ENCODE data around the gene SMTNL2.
"Not testable (repeated sequence)": the region's sequence is repeated elsewhere in the genome, so short reads cannot be mapped to it uniquely, and the experiment has no call there.

Gene SMTNL2

GRCh38 chr17:4623249-4623648 lies 38.9 kb downstream of the SMTNL2 start:
- Histone ChIP-seq H3K36me3 (ENCODE audit: control insufficient read depth, insufficient read depth, low read length) (no peaks in the 10 kb centered on the region), H3K27me3 (ENCODE audit: control insufficient read depth, insufficient read depth, low read length) (no peaks in the 10 kb centered on the region), H3K4me3 (ENCODE audit: low read depth, low read length) (no peak overlapping the region), H3K27ac (ENCODE audit: low read depth, low read length) (no peak overlapping the region), H3K9me3 (ENCODE audit: control insufficient read depth, insufficient read depth, low read depth, low read length) (peaks cover 4% of the 10 kb centered on the region; the same call in 1 of the 2 replicates), H3K4me1 (ENCODE audit: control insufficient read depth, insufficient read depth, low read length) (peaks cover under 1% of the 10 kb centered on the region; the same call in 1 of the 2 replicates), H3K9ac (ENCODE audit: low read length) (no peak overlapping the region)

DNA sequence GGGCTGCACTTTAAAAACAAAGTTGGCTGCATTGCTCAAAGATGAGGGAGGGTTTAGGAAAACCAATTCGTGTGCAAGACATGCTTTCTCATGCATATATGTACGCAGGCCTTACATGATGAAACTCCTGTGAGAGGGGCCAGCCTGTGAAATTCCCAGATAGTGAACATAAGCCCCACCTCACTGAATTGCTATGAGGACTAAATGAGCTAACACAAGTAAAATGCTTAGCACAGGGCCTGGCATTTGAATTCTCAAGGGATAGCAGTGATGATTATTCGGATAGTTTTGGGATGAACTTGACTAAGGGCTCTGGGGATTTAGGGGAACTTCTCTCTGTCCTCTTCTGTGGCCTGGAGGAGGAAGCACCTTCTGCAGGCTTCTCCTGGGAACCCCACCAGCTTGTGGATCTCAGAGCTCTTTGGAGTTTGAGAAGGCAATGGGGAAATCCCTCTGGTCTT lies 40.2 kb downstream of the SMTNL2 start:
- not testable (repeated sequence) for H3K36me3 ChIP-seq (ENCODE audit: control insufficient read depth, insufficient read depth, low read length); H3K4me1 ChIP-seq (ENCODE audit: control insufficient read depth, insufficient read depth, low read length); H3K4me3 ChIP-seq (ENCODE audit: low read depth, low read length); H3K27me3 ChIP-seq (ENCODE audit: control insufficient read depth, insufficient read depth, low read length); H3K9ac ChIP-seq (ENCODE audit: low read length); H3K27ac ChIP-seq (ENCODE audit: low read depth, low read length); H3K9me3 ChIP-seq (ENCODE audit: control insufficient read depth, insufficient read depth, low read depth, low read length)

DNA sequence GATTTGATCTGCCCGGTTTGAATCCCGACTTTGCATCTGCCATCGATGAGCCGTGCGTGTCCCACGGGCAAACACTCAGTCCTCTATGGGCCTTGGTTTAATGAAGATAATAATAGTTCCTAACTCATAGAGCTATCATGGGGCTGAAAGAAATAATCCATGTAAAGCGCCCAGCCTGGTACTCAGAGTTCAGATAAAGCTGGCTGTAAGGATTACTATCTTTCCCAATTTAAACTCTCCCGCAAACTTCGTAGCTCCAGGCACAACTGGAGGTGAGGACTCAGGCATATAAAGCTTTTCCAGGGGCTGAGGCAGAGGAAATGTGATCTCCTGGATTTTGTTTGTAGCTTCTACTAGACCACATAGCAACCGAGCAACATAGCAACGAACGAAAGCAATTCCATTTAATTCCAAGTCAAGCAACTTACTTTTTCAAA lies 40.9 kb downstream of the SMTNL2 start:
- Histone ChIP-seq H3K9ac (ENCODE audit: low read length) (no peak overlapping the region), H3K27me3 (ENCODE audit: control insufficient read depth, insufficient read depth, low read length) (no peaks in the 10 kb centered on the region), H3K4me3 (ENCODE audit: low read depth, low read length) (no peak overlapping the region)

DNA sequence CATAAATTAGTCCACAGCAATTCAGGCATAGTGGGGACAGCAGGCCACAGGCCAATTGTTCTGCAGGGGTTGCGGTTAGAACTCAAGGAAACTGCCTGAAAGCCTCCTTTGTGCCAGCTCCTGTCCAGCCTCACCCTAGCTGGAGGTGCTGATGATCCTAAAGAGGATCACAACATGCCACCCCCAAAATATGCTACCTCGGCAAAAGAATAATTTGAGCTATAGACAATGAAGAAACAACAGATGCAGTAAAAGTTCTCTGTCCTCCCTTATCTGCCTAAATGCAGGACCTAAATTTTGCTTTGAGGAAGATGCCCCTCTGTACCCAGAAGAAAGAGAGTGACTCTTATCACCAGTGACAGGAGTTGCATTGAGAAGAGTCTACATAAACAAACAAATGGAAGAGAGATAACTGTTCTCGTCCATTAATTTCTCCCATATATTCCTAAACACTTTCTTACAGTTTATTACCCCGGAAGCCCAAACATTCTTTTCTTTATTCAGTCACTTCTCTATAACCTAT lies 42.5 kb downstream of the SMTNL2 start:
- H3K27me3 ChIP-seq (ENCODE audit: control insufficient read depth, insufficient read depth, low read length) = 0 out of 2 replicates have a peak, but pooled peaks cover 4% of the 10 kb centered on the region
- no peak overlapping the region for H3K4me3 ChIP-seq (ENCODE audit: low read depth, low read length)
- H3K4me1 ChIP-seq (ENCODE audit: control insufficient read depth, insufficient read depth, low read length) = peaks cover 5% of the 10 kb centered on the region
- H3K9ac ChIP-seq (ENCODE audit: low read length) = no peak overlapping the region
- no peaks in the 10 kb centered on the region for H3K36me3 ChIP-seq (ENCODE audit: control insufficient read depth, insufficient read depth, low read length)
- H3K9me3 ChIP-seq (ENCODE audit: control insufficient read depth, insufficient read depth, low read depth, low read length) = peaks cover 3% of the 10 kb centered on the region; the same call in 1 of the 2 replicates
- H3K27ac ChIP-seq (ENCODE audit: low read depth, low read length) = no peak overlapping the region

More for the DNA sequence above, 40.9 kb downstream of the SMTNL2 start:
- no peak overlapping the region for H3K27ac ChIP-seq (ENCODE audit: low read depth, low read length)
- H3K9me3 ChIP-seq (ENCODE audit: control insufficient read depth, insufficient read depth, low read depth, low read length) = peaks cover 4% of the 10 kb centered on the region; the same call in 1 of the 2 replicates
- H3K4me1 ChIP-seq (ENCODE audit: control insufficient read depth, insufficient read depth, low read length) = no peaks in the 10 kb centered on the region
- H3K36me3 ChIP-seq (ENCODE audit: control insufficient read depth, insufficient read depth, low read length) = no peaks in the 10 kb centered on the region

- H3K4me1 ChIP-seq (ENCODE audit: control insufficient read depth, insufficient read depth, low read length) = peaks cover 25% of the 10 kb centered on the region
- peaks cover 22% of the 10 kb centered on the region for H3K27me3 ChIP-seq (ENCODE audit: control insufficient read depth, insufficient read depth, low read length)
- H3K9me3 ChIP-seq (ENCODE audit: control insufficient read depth, insufficient read depth, low read depth, low read length) = peaks cover 4% of the 10 kb centered on the region; the same call in 1 of the 2 replicates
- H3K36me3 ChIP-seq (ENCODE audit: control insufficient read depth, insufficient read depth, low read length) = no peaks in the 10 kb centered on the region
- no peak overlapping the region for H3K4me3 ChIP-seq (ENCODE audit: low read depth, low read length)
- no peak overlapping the region for H3K9ac ChIP-seq (ENCODE audit: low read length)
- H3K27ac ChIP-seq (ENCODE audit: low read depth, low read length) = no peak overlapping the region
Observed at GRCh38 chr17:4631431-4631830, 47.1 kb downstream of the SMTNL2 start.

DNA sequence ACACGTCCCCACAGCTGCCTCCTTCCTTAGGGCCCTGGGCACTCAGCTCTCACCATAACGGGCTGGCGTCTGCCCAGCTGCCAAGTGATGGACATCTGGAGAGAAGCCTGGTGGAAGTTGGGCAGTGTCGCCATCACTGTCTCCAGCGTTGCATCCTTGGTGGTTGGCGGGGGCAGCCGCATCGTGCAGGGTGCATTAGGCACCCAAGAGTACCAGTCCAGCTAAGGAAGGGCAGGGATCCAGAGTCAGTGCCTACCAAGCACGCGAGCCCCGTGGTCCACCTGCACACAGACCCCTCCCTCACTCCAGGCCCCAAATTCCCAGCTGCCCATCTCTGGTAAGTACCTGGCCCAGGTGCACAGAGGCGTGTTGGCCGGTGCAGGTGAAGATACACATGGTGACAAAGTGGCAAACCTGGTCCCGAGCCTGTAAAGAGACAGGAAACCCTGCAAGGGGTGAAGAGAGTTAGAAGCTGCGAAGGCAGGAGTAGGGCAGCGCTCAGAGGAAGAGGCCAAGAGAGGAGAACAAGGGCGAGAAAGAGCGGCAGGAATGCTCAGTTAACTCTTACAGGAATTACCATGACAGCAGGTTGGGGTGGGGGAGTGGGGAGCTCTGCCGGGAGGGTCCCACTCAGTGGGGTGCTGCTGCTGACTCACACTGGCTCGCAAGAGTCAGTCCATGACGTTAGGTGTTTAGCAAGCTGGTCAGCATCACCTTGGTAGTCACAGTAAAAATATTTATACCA lies 47.7 kb downstream of the SMTNL2 start:
- Histone ChIP-seq H3K27ac (ENCODE audit: low read depth, low read length) (no peak overlapping the region), H3K27me3 (ENCODE audit: control insufficient read depth, insufficient read depth, low read length) (peaks cover 27% of the 10 kb centered on the region), H3K36me3 (ENCODE audit: control insufficient read depth, insufficient read depth, low read length) (no peaks in the 10 kb centered on the region), H3K4me1 (ENCODE audit: control insufficient read depth, insufficient read depth, low read length) (peaks cover 25% of the 10 kb centered on the region), H3K9ac (ENCODE audit: low read length) (no peak overlapping the region), H3K4me3 (ENCODE audit: low read depth, low read length) (no peak overlapping the region), H3K9me3 (ENCODE audit: control insufficient read depth, insufficient read depth, low read depth, low read length) (peaks cover 4% of the 10 kb centered on the region; the same call in 1 of the 2 replicates)

DNA sequence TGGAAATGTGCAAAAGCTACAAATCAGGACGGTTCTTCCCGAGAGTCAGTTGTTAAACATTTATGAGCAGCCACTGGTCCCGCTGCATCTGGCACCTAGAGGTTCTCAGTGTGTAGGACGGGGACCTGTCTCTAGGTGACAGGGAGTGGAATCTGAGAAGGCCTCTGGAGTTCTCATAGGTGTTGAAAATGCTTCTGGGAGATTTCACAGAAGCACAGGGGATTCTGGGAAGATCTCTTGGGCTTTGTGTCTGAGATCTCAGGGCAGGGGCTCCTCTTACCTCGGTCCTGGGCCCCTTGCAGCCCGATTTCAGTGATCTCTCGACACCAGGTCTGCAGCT lies 48.2 kb downstream of the SMTNL2 start:
- H3K9ac ChIP-seq (ENCODE audit: low read length) = no peak overlapping the region
- H3K4me1 ChIP-seq (ENCODE audit: control insufficient read depth, insufficient read depth, low read length) = peaks cover 25% of the 10 kb centered on the region
- no peak overlapping the region for H3K4me3 ChIP-seq (ENCODE audit: low read depth, low read length)
- peaks cover 33% of the 10 kb centered on the region for H3K27me3 ChIP-seq (ENCODE audit: control insufficient read depth, insufficient read depth, low read length)
- no peak overlapping the region for H3K27ac ChIP-seq (ENCODE audit: low read depth, low read length)
- peaks cover 4% of the 10 kb centered on the region; the same call in 1 of the 2 replicates for H3K9me3 ChIP-seq (ENCODE audit: control insufficient read depth, insufficient read depth, low read depth, low read length)
- H3K36me3 ChIP-seq (ENCODE audit: control insufficient read depth, insufficient read depth, low read length) = no peaks in the 10 kb centered on the region

GRCh38 chr17:4633643-4634042 lies 49.3 kb downstream of the SMTNL2 start:
- H3K4me1 ChIP-seq (ENCODE audit: control insufficient read depth, insufficient read depth, low read length) = peaks cover 25% of the 10 kb centered on the region
- no peaks in the 10 kb centered on the region for H3K36me3 ChIP-seq (ENCODE audit: control insufficient read depth, insufficient read depth, low read length)
- no peak overlapping the region for H3K27ac ChIP-seq (ENCODE audit: low read depth, low read length)
- no peak overlapping the region for H3K9ac ChIP-seq (ENCODE audit: low read length)
- H3K27me3 ChIP-seq (ENCODE audit: control insufficient read depth, insufficient read depth, low read length) = peaks cover 41% of the 10 kb centered on the region
- peaks cover 4% of the 10 kb centered on the region; the same call in 1 of the 2 replicates for H3K9me3 ChIP-seq (ENCODE audit: control insufficient read depth, insufficient read depth, low read depth, low read length)
- no peak overlapping the region for H3K4me3 ChIP-seq (ENCODE audit: low read depth, low read length)

GRCh38 chr17:4634976-4635375 lies 50.6 kb downstream of the SMTNL2 start:
- Histone ChIP-seq H3K4me3 (ENCODE audit: low read depth, low read length) (no peak overlapping the region), H3K36me3 (ENCODE audit: control insufficient read depth, insufficient read depth, low read length) (no peaks in the 10 kb centered on the region), H3K27ac (ENCODE audit: low read depth, low read length) (no peak overlapping the region), H3K27me3 (ENCODE audit: control insufficient read depth, insufficient read depth, low read length) (peaks cover 51% of the 10 kb centered on the region), H3K9me3 (ENCODE audit: control insufficient read depth, insufficient read depth, low read depth, low read length) (peaks cover 4% of the 10 kb centered on the region; the same call in 1 of the 2 replicates), H3K4me1 (ENCODE audit: control insufficient read depth, insufficient read depth, low read length) (peaks cover 27% of the 10 kb centered on the region), H3K9ac (ENCODE audit: low read length) (no peak overlapping the region)

GRCh38 chr17:4635823-4636375 lies 51.6 kb downstream of the SMTNL2 start:
- H3K27me3 ChIP-seq (ENCODE audit: control insufficient read depth, insufficient read depth, low read length) = peaks cover 60% of the 10 kb centered on the region
- no peak overlapping the region for H3K27ac ChIP-seq (ENCODE audit: low read depth, low read length)
- no peak overlapping the region for H3K9ac ChIP-seq (ENCODE audit: low read length)
- peak overlapping the region; percentile 20; the same call in 1 of the 2 replicates for H3K4me3 ChIP-seq (ENCODE audit: low read depth, low read length)
- peaks cover 4% of the 10 kb centered on the region; the same call in 1 of the 2 replicates for H3K9me3 ChIP-seq (ENCODE audit: control insufficient read depth, insufficient read depth, low read depth, low read length)
- H3K36me3 ChIP-seq (ENCODE audit: control insufficient read depth, insufficient read depth, low read length) = no peaks in the 10 kb centered on the region
- peaks cover 27% of the 10 kb centered on the region for H3K4me1 ChIP-seq (ENCODE audit: control insufficient read depth, insufficient read depth, low read length)
